Panc1 (cell line): ENCODE results near the gene DCK. TPM values are rescaled to one million over a fixed set of nuclear protein-coding genes. Genes with fewer than 3 reads are reported as not detected.

Source experiments
- ATAC-seq: fragments of 200-7000 bp; cut with Tn5 transposase; 2 replicates; pipeline ENCODE4 v1.9.1; 2020; ENCODE audit warnings: mild to moderate bottlenecking, moderate library complexity
- BruUV-seq: library from RNA; stranded (reverse); fragments of 400-500 nt; replicated peaks from 2 replicates; lab custom pipeline; 2021; lab: Mats Ljungman, UMichigan
- CTCF ChIA-PET: fragments of 300-600 bp; sonication (Branson Sonifier 250); formaldehyde crosslinking; loops from one replicate; lab custom pipeline; 2022; ENCODE audit warnings: antibody characterized with exemption; lab: Charles Lee
- POLR2A ChIA-PET: fragments of 300-600 bp; sonication (Branson Sonifier 250); formaldehyde crosslinking; loops from one replicate; lab custom pipeline; 2022; ENCODE audit warnings: antibody characterized with exemption; lab: Charles Lee
- DNase-seq: peaks from one replicate; pipeline ENCODE4 v3.0.0-alpha.2; 2010; ENCODE audit warnings: low read depth, low spot score
- H3K27ac ChIP-seq: 2 replicates; pipeline ENCODE4 v1.5.1; 2011; ENCODE audit warnings: mild to moderate bottlenecking, low read length, inconsistent platforms
- H3K27me3 ChIP-seq: fragments of 200-500 bp; sonication (Bioruptor generic); 2 replicates; pipeline ENCODE4 v1.6.0; 2014; ENCODE audit warnings: low read length, inconsistent platforms; ENCODE audit not compliant: control insufficient read depth, insufficient read depth
- H3K36me3 ChIP-seq: fragments of 200-500 bp; sonication (Bioruptor generic); 2 replicates; pipeline ENCODE4 v1.5.1; 2014; ENCODE audit warnings: inconsistent platforms, mild to moderate bottlenecking, low read length, moderate library complexity; ENCODE audit not compliant: control insufficient read depth, insufficient read depth
- H3K4me1 ChIP-seq: 2 replicates; pipeline ENCODE4 v1.5.1; 2011; ENCODE audit warnings: inconsistent platforms, mild to moderate bottlenecking, low read length, moderate library complexity; ENCODE audit not compliant: control insufficient read depth, insufficient read depth
- H3K4me3 ChIP-seq, 2 experiments: 2 replicates each; pipeline ENCODE4 v1.5.1; 2011 to 2012; ENCODE audit warnings: low read depth in 2 of 2, low read length in 2 of 2, mild to moderate bottlenecking in 2 of 2, inconsistent platforms in 1 of 2, moderate library complexity in 1 of 2
- H3K9me3 ChIP-seq: fragments of 200-500 bp; sonication (Bioruptor generic); 2 replicates; pipeline ENCODE4 v1.5.1; 2014; ENCODE audit warnings: low read depth, mild to moderate bottlenecking, inconsistent platforms, low read length, moderate library complexity; ENCODE audit not compliant: control insufficient read depth, insufficient read depth
- CTCF ChIP-seq: fragments of 450-650 bp; IDR thresholded peaks from 2 replicates; pipeline ENCODE4 v1.5.1; 2017; ENCODE audit warnings: mild to moderate bottlenecking
- POLR2AphosphoS5 ChIP-seq: IDR thresholded peaks from 2 replicates; pipeline ENCODE4 v1.6.1; 2012; ENCODE audit warnings: mild to moderate bottlenecking, low read depth, low read length, moderate library complexity
- REST ChIP-seq, 2 experiments: IDR thresholded peaks; 2 replicates each; pipeline ENCODE4 v1.6.1; 2011 to 2012; ENCODE audit warnings: low read depth in 2 of 2, control low read depth in 1 of 2, low read length in 1 of 2, mild to moderate bottlenecking in 1 of 2, moderate library complexity in 1 of 2; ENCODE audit not compliant: insufficient read depth in 1 of 2
- SIN3A ChIP-seq: IDR thresholded peaks from 2 replicates; pipeline ENCODE4 v1.6.1; 2012; ENCODE audit warnings: low read depth, mild to moderate bottlenecking, low read length, moderate library complexity, borderline replicate concordance; ENCODE audit not compliant: insufficient read depth
- TCF7L2 ChIP-seq: IDR thresholded peaks from 2 replicates; pipeline ENCODE4 v1.6.1; 2011; ENCODE audit warnings: mild to moderate bottlenecking, low read depth, low read length, inconsistent platforms
- in situ Hi-C: cut with HindIII; loops from 2 replicates; pipeline ENCODE4 v1.10.0; 2016; ENCODE audit warnings: low sequenced_read_pairs, low pct_unique_long_range_greater_than_20kb
- intact Hi-C: fragments of 100-400 bp; cut with micrococcal nuclease; formaldehyde crosslinking; loops from one replicate; pipeline ENCODE4 v1.10.0; 2022; ENCODE audit not compliant: unreplicated experiment
- total RNA-seq: library from RNA; stranded (reverse); gene quantifications from one replicate; pipeline ENCODE4 v1.2.1, GENCODE V29; 2021; ENCODE audit not compliant: unreplicated experiment

DCK gene
- total RNA-seq, 1 experiment from 2014 or later, result 17.6 TPM

- Histone ChIP-seq H3K4me1 (no peaks in the 10 kb centered on the region), H3K9me3 (no peaks in the 10 kb centered on the region), H3K36me3 (no peaks in the 10 kb centered on the region), H3K27ac (no peak overlapping the region), H3K4me3 (no peak overlapping the region), H3K27me3 (no peaks in the 10 kb centered on the region)
- DNase-seq (no peak), ATAC-seq (no peak)
- intact Hi-C loops (no loop called here), in situ Hi-C loops (no loop called here)
- POLR2A ChIA-PET, result no interaction called here
- TF ChIP-seq TCF7L2 (no peak), POLR2AphosphoS5 (no peak), CTCF (no peak), REST (IDR thresholded peaks at IDR 0.05; ENCODE audit: insufficient read depth in 1 of 2, low read depth in 2 of 2, low read length in 1 of 2) (no peak), SIN3A (no peak)
- CTCF ChIA-PET, result no interaction called here
- BruUV-seq, result no TSS peak
These were observed 24.4 kb upstream of the DCK start for GRCh38 chr4:70969076-70969475.

- DNase-seq (no peak), ATAC-seq (no peak)
- in situ Hi-C loops, result no loop called here
- ChIA-PET POLR2A (no interaction called here), CTCF (no interaction called here)
- Histone ChIP-seq H3K4me1 (no peaks in the 10 kb centered on the region), H3K9me3 (no peaks in the 10 kb centered on the region), H3K36me3 (peaks cover 9% of the 10 kb centered on the region), H3K27me3 (no peaks in the 10 kb centered on the region), H3K4me3 (no peak overlapping the region), H3K27ac (no peak overlapping the region)
- BruUV-seq, result no TSS peak
- TF ChIP-seq CTCF (no peak), REST (IDR thresholded peaks at IDR 0.05; ENCODE audit: insufficient read depth in 1 of 2, low read depth in 2 of 2, low read length in 1 of 2) (no peak), SIN3A (no peak), TCF7L2 (no peak), POLR2AphosphoS5 (no peak)
- intact Hi-C loops, result no loop called here
These were observed 17.2 kb upstream of the DCK start for GRCh38 chr4:70976252-70976651.
